Keratinocyte (primary cell): Measurements from ENCODE around the gene EVL.

ENCODE experiments used
- CTCF ChIP-seq, 3 experiments: IDR thresholded peaks in 1 of 3; conservative IDR thresholded peaks in 1 of 3; optimal IDR thresholded peaks in 1 of 3; 2 replicates in 2 of 3; 3 replicates in 1 of 3; pipeline versions ENCODE3 to v1.5.1; 2011; ENCODE audit warnings: low read length in 3 of 3, mild to moderate bottlenecking in 3 of 3, moderate library complexity in 2 of 3, control low read depth in 1 of 3, inconsistent platforms in 1 of 3; ENCODE audit not compliant: insufficient read depth in 2 of 3; ENCODE audit errors: extremely low read depth in 1 of 3
- EZH2 ChIP-seq: IDR thresholded peaks from one replicate; pipeline ENCODE4 v1.6.1; 2012; ENCODE audit warnings: inconsistent platforms, mild to moderate bottlenecking, low read length, moderate library complexity

GRCh38 chr14:100106250-100107112 lies 41.3 kb downstream of the EVL start:
- TF ChIP-seq CTCF (optimal IDR thresholded peaks at IDR 0.05 in 1 of 3, IDR thresholded peaks at IDR 0.05 in 1 of 3, conservative IDR thresholded peaks at IDR 0.05 in 1 of 3; ENCODE audit: extremely low read depth in 1 of 3, insufficient read depth in 2 of 3, low read length in 3 of 3) (no peak), EZH2 (no peak)
